ENCODE data around the gene KCNJ14. TPM values are rescaled to one million over a fixed set of nuclear protein-coding genes. Genes with fewer than 3 reads are reported as not detected.
A peak's percentile ranks its signal among the peaks of the same experiment; 100 is the strongest.

The KCNJ14 gene
- total RNA-seq, 2 donors from 2014 or later: 0.26 to 0.31 TPM

GRCh38 chr19:48445606-48446481, 9.5 kb upstream of the KCNJ14 start, which contains the start of gene GRWD1:
Gene GRWD1 (plus strand): TSS chr19:48445983. CDS start chr19:48446006, 23 bp downstream.
- H3K4me3 ChIP-seq: peak within 1 kb of the TSS; percentile 95 to 97
- TF ChIP-seq, protein P1, sequence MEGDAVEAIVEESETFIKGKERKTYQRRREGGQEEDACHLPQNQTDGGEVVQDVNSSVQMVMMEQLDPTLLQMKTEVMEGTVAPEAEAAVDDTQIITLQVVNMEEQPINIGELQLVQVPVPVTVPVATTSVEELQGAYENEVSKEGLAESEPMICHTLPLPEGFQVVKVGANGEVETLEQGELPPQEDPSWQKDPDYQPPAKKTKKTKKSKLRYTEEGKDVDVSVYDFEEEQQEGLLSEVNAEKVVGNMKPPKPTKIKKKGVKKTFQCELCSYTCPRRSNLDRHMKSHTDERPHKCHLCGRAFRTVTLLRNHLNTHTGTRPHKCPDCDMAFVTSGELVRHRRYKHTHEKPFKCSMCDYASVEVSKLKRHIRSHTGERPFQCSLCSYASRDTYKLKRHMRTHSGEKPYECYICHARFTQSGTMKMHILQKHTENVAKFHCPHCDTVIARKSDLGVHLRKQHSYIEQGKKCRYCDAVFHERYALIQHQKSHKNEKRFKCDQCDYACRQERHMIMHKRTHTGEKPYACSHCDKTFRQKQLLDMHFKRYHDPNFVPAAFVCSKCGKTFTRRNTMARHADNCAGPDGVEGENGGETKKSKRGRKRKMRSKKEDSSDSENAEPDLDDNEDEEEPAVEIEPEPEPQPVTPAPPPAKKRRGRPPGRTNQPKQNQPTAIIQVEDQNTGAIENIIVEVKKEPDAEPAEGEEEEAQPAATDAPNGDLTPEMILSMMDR (IDR thresholded peaks at IDR 0.05): no peak
- H3K27ac ChIP-seq: peak within 1 kb of the TSS; percentile 87 to 90
- peaks cover 32% of the 10 kb centered on the region for H3K36me3 ChIP-seq
- peak; percentile 93 for DNase-seq (ENCODE audit: low spot score)
- H3K27me3 ChIP-seq: peaks cover 0 to 4% of the 10 kb centered on the region in 2 donors
- H3K9me3 ChIP-seq: no peaks in the 10 kb centered on the region
- peaks cover 0 to 27% of the 10 kb centered on the region in 2 donors for H3K4me1 ChIP-seq

DNA sequence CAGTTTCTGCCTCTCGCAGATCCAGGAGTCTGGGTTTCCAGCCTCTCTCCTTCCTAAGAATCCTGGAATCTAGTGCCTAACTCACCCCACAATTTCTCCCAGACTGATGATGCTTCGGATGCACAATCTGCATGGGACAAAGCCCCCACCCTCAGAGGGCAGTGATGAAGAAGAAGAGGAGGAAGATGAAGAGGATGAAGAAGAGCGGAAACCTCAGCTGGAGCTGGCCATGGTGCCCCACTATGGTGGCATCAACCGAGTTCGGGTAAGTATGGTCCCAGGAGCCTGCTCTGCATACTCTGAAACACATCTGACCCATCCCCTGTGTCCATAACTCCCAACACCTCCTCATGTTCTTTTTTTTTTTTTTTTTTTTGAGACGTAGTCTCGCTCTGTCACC, 8.8 kb upstream of the KCNJ14 start:
- Histone ChIP-seq H3K4me1 (peaks cover 0 to 27% of the 10 kb centered on the region in 2 donors), H3K36me3 (peaks cover 40% of the 10 kb centered on the region), H3K4me3 (peak overlapping the region; percentile 95 to 97), H3K27me3 (peaks cover 0 to 4% of the 10 kb centered on the region in 2 donors), H3K9me3 (no peaks in the 10 kb centered on the region), H3K27ac (peak overlapping the region; percentile 87 to 90)
- TF ChIP-seq, protein P1 (IDR thresholded peaks at IDR 0.05): no peak
- no peak for DNase-seq (ENCODE audit: low spot score)

- Histone ChIP-seq H3K27ac (no peak overlapping the region), H3K4me1 (peaks cover 0 to 26% of the 10 kb centered on the region in 2 donors), H3K36me3 (peaks cover 58% of the 10 kb centered on the region), H3K4me3 (no peak overlapping the region), H3K27me3 (peaks cover 0 to 4% of the 10 kb centered on the region in 2 donors), H3K9me3 (no peaks in the 10 kb centered on the region)
- TF ChIP-seq, protein P1 (IDR thresholded peaks at IDR 0.05): no peak
- DNase-seq (ENCODE audit: low spot score): no peak
Measured at GRCh38 chr19:48448563-48448962, 6.8 kb upstream of the KCNJ14 start.

GRCh38 chr19:48450441-48450840, 4.9 kb upstream of the KCNJ14 start:
- H3K4me3 ChIP-seq: no peak overlapping the region
- H3K9me3 ChIP-seq: no peaks in the 10 kb centered on the region
- H3K36me3 ChIP-seq: peaks cover 69% of the 10 kb centered on the region
- H3K27me3 ChIP-seq: no peaks in the 10 kb centered on the region
- H3K4me1 ChIP-seq: peaks cover 0 to 8% of the 10 kb centered on the region in 2 donors
- no peak for DNase-seq (ENCODE audit: low spot score)
- H3K27ac ChIP-seq: no peak overlapping the region
- TF ChIP-seq, protein P1 (IDR thresholded peaks at IDR 0.05): no peak

DNA sequence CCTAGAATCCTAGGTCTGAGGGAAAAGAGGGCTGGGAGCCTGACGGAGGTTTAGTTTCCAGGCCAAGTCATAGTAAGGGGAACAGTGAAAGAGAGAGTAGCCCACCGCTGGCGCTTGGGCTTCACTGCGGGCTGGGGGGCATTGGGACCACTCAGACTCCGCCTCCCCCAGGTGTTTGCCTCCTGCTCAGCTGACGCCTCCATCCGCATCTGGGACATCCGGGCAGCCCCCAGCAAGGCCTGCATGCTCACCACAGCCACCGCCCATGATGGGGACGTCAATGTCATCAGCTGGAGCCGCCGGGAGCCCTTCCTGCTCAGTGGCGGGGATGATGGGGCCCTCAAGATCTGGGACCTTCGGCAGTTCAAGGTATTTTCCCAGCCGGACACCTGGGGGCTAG, 4.5 kb upstream of the KCNJ14 start:
- H3K27me3 ChIP-seq: no peaks in the 10 kb centered on the region
- peaks cover 69% of the 10 kb centered on the region for H3K36me3 ChIP-seq
- TF ChIP-seq, protein P1 (IDR thresholded peaks at IDR 0.05): no peak
- no peak overlapping the region for H3K27ac ChIP-seq
- no peaks in the 10 kb centered on the region for H3K9me3 ChIP-seq
- peaks cover 0 to 8% of the 10 kb centered on the region in 2 donors for H3K4me1 ChIP-seq
- no peak for DNase-seq (ENCODE audit: low spot score)
- H3K4me3 ChIP-seq: no peak overlapping the region
